ENCODE measurements around the gene MLANA.

- TF ChIP-seq CTCF (IDR thresholded peaks at IDR 0.05) (no peak), POLR2A (IDR thresholded peaks at IDR 0.05) (no peak), EP300 (IDR thresholded peaks at IDR 0.05) (no peak), POLR2AphosphoS5 (IDR thresholded peaks at IDR 0.05) (no peak)
These were observed 54.4 kb downstream of the MLANA start for GRCh38 chr9:5945112-5945511.

All from upper lobe of left lung (tissue), 4 donors.